T-helper 2 cell treated with Interferon-gamma antibody and Interleukin-4, amounts not matched to agents 100 ng/mL and 5 ng/mL, for 36 hours (primary cell): ENCODE results near the gene SNX19. TPM values are rescaled to one million over a fixed set of nuclear protein-coding genes. Genes with fewer than 3 reads are reported as not detected.
"Not testable (repeated sequence)": the region's sequence is repeated elsewhere in the genome, so short reads cannot be mapped to it uniquely, and the experiment has no call there.

Experiments
- intact Hi-C: fragments of 100-400 bp; cut with micrococcal nuclease; formaldehyde crosslinking; loops from one replicate; pipeline ENCODE4 v1.15.1; 2023
- total RNA-seq: library from RNA; stranded (reverse); gene quantifications from 2 replicates; pipeline ENCODE4 v1.2.3, GENCODE V29; 2022

The SNX19 gene, protein sequence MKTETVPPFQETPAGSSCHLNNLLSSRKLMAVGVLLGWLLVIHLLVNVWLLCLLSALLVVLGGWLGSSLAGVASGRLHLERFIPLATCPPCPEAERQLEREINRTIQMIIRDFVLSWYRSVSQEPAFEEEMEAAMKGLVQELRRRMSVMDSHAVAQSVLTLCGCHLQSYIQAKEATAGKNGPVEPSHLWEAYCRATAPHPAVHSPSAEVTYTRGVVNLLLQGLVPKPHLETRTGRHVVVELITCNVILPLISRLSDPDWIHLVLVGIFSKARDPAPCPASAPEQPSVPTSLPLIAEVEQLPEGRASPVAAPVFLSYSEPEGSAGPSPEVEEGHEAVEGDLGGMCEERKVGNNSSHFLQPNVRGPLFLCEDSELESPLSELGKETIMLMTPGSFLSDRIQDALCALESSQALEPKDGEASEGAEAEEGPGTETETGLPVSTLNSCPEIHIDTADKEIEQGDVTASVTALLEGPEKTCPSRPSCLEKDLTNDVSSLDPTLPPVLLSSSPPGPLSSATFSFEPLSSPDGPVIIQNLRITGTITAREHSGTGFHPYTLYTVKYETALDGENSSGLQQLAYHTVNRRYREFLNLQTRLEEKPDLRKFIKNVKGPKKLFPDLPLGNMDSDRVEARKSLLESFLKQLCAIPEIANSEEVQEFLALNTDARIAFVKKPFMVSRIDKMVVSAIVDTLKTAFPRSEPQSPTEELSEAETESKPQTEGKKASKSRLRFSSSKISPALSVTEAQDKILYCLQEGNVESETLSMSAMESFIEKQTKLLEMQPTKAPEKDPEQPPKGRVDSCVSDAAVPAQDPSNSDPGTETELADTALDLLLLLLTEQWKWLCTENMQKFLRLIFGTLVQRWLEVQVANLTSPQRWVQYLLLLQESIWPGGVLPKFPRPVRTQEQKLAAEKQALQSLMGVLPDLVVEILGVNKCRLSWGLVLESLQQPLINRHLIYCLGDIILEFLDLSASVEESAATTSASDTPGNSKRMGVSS
- total RNA-seq = 49.3 and 49.7 TPM in 2 replicates

DNA sequence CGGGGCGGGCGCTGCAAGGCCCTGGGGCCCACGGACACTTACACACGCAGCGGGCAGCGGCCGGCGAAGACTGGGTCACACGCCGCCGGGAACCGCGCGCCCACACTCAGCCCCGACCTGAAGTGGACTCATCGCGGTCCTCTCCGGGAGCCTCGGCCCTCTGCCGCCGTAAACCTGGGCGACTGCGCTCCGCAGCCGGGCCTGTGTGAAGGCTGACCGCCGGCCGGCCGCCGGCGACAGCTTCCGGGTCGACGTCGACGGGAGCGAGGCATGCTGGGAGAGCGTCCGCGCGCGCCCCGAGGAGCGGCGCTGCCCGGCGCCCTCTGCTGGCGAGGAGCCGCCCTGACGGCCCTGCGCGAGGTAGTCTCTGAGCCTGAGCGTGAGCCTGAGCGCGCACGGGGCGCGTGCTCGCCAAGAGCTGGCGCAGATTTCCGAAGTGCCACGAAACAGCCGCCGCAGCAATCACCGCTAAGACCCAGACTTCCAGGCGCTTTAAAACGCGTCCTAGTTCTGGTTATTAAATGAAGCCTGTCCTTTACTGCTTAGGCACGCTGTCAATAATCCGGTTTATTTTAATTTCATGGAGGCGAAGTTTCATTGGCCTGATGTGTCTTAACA lies at the start of gene SNX19:
TSS of gene SNX19 (minus strand) at position 242 of the 618 bp plus-strand sequence. CDS start 540 bp downstream, outside the sequence.
- intact Hi-C loops = loop anchor here (2.0 to 5.0 kb wide), 5 partner anchors 484 to 1022 kb away; partner anchors contain the start of genes NFRKB, PRDM10 and ZBTB44

DNA sequence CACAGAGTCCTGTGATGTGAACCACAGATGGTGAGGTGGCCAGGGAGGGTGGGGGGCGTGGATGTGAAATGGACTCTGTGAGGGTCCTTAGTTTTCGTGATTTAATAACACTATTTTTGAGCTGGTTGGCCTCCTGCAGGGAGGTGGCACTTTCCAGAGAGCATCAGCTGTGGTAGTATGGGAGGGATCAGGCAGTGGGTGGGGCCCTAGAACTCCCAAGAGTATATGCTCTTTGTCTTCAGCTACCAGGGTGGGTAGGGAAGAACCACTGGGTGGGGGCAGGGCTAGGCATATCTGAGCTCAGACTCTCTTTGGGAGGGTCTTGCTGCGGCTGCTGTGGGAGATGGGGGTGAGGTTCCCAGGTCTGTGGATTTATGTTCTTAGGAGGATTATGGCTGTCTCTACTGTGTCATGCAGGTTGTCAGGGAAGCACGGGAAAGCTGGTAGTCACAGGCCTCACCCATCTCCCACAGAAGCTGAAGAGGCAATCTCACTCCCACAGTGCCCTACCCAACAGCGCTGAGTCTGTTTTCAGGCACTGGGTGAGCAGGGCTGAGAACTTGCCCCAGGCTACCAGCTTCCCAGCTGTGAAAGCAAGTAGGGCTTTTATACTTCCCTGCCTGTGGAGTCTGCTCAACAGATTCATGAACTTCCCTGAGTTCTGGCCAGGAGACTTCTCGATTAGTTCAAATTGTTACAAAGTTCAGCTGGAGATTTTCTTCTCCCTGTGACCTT lies 47.9 kb upstream of the SNX19 start:
- intact Hi-C loops = no loop called here

DNA sequence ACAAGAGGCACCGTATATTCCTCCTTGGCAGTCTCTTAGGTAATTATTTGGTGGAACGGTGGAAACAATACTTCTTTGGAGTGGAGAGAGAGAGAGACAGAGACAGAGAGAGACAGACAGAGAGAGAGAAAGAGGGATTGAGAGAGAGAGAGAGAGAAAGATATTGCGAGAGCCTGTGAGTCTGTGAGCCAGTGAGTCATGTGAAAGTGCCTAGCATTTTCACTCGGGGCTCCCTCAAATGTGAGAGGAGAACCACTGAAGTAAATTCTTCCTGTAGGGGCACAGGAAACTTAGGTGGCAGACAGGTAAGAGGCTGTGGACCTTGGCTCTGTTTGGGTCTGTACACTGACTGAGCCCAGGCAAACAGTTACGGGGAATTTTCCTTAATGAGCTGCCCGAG lies 31.6 kb upstream of the SNX19 start:
- intact Hi-C loops = no loop called here

DNA sequence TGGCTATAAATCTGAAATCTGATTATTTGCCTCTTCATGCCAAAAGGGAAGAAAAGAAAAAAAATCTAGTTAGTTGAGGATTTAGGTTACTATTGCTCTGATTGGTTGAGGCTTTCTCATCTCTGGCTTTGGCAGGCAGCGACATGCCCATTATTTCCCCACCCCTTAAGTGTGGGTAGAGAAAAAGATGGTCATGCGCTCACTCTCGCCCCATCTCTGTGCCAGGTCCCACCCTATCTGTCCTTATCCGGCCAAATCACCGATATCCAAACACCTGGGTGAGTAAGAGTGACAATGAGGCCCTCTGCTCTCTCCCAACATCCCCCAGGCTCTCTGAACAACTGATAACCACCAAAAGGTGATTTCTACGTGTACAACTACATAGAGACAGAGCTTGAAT lies 31.2 kb upstream of the SNX19 start:
- intact Hi-C loops = no loop called here

DNA sequence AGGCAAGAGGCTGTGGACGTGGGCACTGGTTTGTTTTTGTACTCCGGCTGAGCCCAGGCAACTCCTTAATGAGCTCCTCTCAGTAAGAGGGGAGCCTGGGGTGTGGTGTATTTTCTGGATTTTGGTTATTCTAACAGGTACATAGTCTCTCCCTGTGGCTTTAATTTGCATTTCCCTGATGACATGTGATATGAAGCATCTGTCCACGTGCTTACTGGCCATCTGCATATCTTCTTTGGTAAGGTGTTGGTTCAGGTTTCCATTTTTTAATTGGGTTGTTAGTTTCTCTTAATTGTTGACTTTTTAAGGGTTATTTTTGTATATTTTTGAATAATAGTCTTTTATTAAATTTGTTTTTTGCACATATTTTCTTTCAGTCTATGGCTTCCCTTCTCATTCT lies 30.8 kb upstream of the SNX19 start:
- intact Hi-C loops = no loop called here

DNA sequence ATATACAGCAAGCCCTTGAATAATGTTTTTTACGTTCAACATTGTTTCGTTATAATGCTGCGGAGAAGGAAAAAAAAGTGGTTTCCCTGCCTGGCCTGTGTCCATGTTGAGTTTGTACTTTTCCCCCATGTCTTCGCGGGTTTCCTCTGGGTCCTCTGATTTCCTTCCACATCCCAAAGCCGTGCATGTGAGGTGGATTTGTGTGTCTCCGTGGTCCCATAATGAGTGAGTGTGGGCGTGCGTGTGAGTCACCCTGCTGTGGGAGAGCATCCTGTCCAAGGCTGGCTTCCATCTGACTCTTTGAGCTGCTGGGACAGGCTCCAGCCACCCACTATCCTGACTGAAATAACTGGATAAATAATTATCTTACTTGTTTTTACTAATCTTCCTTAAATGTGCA lies 29.6 kb upstream of the SNX19 start:
- intact Hi-C loops = no loop called here

DNA sequence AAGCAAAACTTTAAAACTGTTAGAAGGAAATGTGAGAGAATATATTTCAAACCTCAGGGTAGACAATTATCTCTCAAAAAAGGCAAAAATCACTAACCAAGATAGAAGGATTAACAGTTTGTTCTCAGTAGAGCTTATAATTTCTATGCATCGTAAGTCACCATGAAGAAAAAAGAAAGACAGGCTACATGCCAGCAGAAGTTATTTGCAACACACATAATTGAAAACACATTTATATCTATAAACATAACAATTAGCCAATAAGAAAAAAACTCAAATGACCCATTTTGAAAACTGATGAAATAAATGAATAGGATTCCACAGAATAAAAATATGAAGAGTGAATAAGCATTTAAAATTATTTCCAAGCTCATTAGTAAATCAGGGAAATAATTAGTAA lies 24.4 kb upstream of the SNX19 start:
- intact Hi-C loops = no loop called here

DNA sequence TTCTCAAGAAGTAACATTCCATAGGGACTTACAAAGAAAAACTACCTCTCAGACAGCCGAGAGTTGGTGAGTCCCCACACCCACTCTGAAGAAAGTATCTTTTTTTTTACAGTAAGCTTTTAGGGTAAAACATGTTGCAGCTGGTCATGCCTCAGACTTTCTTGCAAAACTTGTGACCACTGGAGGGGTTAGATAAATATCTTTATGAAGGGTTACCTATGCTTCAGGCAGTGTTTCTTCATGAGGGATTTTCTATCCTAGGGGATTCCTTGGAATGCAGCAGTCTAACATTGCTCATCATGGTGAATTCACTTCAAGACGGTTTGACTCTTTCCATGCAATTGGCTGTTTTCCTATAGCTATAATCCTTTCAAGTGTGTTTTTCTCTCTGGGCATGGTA lies 20.8 kb upstream of the SNX19 start:
- intact Hi-C loops = no loop called here

DNA sequence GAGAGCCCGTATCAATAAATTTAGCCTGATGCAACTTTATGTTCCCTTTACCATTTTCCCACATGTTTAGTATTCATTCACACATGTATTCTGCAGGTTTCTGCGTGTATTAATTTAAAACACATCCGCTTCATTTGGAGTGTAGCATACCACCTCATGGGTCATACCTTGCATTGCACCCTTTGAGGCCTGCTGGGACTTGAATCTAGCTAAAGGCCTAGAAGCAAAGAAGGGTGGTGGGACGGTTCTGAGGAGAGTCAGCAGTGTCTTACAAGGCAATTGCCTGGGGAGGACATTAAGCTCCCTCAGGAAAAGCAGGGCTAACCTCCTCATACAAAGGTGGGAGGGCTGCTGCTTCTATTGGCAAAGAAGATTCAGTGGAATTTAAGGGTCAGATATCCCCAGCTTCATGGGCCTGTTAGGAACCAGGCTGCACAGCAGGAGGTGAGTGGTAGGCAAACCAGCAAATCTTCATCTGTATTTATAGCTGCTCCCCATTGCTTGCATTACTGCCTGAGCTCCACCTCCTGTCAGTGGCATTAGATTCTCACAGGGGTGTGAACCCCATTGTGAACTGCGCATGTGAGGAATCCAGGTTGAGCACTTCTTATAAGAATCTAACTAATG lies 15.9 kb upstream of the SNX19 start:
- intact Hi-C loops = no loop called here

DNA sequence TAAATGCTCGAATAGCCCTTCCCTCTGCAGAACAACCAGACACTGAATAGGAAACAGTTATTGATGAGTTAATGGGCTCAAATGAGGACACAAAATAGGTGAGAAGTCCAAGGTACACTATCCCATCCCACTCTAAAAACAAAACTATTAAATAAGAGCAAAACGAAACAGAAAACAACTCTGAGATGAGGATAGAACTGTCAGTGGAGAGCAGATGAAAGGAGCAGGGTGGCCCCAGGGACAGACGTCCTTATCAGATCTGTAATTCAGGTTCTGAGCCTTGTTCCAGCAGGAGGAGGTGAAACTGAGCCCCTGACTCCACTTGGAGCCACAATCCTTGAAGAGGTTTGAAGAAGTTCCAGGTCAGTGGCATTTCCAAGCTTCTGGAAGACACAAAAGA lies 8.5 kb upstream of the SNX19 start:
- intact Hi-C loops = no loop called here

DNA sequence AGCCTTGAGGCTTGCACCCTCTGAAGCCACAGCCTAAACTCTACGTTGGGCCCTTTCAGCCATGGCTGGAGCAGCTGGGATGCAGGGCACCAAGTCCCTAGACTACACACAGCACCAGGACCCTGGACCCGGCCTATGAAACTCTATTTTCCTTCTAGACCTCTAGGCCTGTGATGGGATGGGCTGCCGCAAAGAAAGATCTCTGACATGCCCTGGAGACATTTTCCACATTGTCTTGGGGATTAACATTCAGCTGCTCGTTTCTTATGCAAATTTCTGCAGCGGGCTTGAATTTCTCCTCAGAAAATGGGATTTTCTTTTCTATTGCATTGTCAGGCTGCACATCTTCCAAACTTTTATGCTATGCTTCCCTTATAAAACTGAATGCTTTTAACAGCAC lies 4.3 kb upstream of the SNX19 start:
- intact Hi-C loops = not testable (repeated sequence)

DNA sequence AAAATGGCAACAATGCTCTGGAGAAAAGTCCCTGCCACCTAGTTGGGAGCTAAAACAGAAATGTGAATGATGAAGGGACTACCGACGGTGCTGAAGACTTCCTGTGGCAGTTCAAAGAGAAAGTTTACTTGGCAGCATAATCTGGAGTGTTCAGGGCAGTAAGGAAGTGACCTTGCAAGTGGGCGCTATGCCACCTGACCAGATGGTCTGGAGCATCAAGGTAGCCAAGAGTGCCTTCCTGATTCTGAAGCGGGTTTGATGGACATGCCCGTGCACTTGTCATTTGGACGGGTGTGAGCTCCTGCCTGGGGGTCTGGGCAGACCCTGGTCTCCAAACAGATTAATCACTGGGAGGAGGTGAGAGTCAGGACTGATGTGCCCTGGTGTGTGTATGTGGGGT lies 1.8 kb upstream of the SNX19 start:
- intact Hi-C loops = loop anchor here (5.0 kb wide), 4 partner anchors 486 to 916 kb away; partner anchors contain the start of genes PRDM10 and ZBTB44

DNA sequence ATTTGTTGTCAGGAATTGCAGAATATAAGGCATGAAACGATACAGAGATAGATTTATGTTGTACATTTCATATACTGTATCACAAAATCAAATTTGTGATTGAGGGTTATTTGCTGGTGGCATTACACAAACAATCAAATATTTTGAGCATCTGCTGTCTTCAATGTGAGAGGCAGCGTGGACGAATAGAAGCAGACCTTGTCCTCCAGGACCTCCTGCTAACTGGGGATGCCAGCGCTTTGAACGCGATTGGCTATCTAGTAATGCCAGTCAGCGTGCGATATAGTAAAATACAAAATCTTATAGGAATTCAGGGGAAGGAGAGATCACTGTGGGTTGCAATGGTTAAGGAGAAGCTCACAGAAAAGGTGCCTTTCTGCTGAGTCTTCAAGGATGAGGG lies 631 bp upstream of the SNX19 start:
- intact Hi-C loops = loop anchor here (2.0 to 5.0 kb wide), 5 partner anchors 485 to 1022 kb away; partner anchors contain the start of genes NFRKB, PRDM10 and ZBTB44

DNA sequence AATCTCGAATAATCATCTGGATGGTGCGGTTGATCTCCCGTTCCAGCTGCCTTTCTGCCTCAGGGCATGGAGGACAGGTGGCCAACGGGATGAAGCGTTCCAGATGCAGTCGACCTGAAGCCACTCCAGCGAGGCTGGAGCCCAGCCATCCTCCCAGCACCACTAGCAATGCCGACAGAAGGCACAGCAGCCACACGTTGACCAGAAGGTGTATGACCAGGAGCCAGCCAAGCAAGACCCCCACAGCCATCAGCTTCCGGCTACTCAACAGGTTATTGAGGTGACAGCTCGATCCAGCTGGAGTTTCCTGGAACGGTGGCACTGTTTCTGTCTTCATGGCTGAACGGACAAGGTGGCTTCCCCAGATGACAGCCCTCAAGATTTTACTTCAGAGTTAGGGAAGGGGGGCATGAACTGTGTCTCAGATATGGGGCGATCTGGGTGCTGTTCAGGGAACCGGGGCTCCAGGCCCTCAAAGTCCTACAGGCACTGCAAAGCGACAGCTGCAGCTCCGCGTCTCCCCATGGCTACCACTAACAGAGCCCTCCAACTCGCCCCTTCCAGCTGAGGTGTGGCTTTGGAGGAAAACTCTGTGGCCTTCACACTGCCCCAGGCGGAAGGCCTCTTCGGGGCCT lies 559 bp downstream of the SNX19 start:
- intact Hi-C loops = loop anchor here (2.0 to 5.0 kb wide), 5 partner anchors 483 to 1021 kb away; partner anchors contain the start of genes NFRKB, PRDM10 and ZBTB44

DNA sequence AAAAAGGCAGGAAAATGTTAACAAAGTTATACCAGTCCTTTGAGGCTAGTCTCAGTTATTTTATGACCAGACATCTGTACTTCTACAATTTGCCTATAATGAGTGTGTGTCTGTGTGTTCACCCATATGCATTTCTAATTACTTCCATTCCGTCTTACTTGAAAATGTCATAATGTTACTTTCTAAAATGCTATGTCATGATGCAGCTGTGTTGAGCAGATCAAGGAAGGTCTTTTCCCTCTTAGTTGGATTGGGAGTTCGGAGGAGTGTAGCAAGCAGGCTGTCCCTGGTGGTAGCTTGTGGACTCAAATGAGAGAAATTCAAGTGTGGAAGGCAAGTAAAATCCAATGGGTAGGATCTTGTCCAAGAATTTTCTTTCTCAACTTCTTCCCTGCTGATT lies 3.0 kb downstream of the SNX19 start:
- intact Hi-C loops = no loop called here

DNA sequence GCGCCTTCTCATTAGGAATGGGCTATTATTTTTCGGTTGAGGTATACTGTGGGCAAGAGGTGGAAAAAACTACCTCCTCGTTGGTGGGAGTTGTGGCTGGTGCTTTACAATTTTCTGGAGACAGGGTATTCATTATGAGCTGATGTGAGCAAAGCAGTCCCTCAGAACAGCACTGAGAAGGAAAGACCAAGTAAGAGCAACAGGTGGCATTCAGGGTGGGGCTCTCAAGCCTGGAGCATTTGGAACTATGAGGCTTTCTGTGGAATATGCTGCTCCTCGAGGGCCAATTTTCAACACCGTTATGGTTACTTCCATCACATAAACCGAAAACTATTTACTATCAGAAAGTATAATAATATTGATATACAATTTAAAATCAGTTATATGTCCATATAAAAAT lies 3.7 kb downstream of the SNX19 start:
- intact Hi-C loops = no loop called here

DNA sequence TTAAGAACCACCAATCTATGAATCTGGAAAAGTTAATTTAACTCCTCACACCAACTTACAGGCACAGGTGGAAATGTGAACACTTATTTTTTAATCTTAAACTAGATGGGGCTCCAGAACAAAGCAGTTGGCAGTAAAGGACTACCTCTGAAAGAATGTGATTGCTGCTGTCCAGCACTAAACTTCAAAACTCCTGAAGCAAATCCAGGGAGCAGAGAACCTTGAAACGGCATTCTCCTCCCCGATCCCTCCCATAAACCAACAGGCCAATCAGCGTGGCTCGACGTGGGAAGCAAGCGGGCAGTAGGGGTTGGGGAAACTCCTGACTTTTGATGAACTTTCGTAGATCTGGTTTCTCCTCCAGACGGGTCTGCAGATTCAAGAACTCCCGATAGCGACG lies 5.0 kb downstream of the SNX19 start:
- intact Hi-C loops = no loop called here

DNA sequence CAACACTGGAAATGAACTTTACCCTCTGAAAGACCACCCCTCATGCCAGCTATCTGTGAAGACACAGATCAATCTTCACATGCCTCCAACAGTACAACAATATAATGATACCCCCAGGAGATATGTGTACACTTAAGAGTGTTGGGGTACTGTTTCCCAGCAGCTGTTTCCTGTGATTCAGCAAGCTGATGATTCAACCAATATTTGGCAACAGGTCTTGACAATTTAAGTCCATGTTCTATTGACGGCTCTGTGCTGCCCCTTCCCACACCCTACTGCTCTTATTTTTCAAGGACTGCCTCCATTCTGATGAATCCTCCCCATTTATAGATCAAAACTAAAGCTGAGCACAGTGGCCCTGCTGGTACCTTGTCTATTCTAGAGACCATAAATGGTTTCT lies 6.6 kb downstream of the SNX19 start:
- intact Hi-C loops = no loop called here

DNA sequence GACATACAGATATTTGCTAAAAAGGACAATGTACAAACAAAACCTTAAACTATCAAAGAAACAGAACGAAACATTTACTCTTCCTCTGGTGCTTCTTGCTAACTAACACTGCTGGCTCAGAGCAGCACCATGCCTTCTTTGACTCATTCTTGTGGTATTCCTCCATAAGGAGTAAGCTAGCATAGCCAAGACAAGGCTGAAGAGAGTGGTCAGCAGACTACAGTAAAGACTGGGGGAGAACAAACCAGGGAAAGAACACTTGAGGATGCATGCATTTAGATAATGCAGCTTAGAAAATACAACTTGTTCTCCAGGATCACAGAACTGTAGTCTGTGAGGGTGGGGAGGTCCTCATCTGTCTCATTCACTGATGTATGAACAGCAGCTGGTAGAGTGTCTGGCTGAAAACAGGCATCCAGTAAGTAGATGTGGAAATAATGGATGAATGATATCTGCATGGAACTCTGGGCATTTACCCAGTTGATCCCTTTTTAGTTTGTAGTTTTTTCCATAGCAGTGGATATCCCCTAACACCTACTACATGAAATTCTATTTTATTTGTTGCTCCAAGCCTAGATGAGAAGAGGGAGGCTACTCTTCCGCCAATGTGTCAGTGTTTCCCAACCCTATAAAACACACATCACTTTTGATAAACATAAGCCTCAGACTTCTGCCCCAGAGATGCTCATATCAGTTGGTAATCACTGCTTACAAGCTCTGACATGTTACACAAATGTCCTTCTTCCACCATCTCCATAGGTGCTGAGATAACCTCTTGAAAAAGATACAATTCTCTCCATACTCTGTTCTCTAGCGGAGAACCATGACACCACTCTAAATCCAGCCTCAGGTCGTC lies 7.3 kb downstream of the SNX19 start:
- intact Hi-C loops = no loop called here
